K562 (cell line): ENCODE data around the gene AHI1. TPM values are rescaled to one million over a fixed set of nuclear protein-coding genes. Genes with fewer than 3 reads are reported as not detected.
A peak's percentile ranks its signal among the peaks of the same experiment; 100 is the strongest.

Source experiments
- ATAC-seq: fragments of 200-7000 bp; cut with Tn5 transposase; 3 replicates; pipeline ENCODE4 v1.9.1; 2020; ENCODE audit warnings: moderate library complexity
- BruUV-seq: library from RNA; stranded (reverse); fragments of 400-500 nt; replicated peaks from 2 replicates; lab custom pipeline; 2021; lab: Mats Ljungman, UMichigan
- CTCF ChIA-PET: fragments of 300-600 bp; formaldehyde crosslinking; extraction: SDS; loops from one replicate; lab custom pipeline; 2021; ENCODE audit warnings: low intra/inter-chr PET ratio; lab: Yijun Ruan, JAX
- POLR2A ChIA-PET: fragments of 300-600, 350-650 bp; sonication (Branson Sonifier 250); formaldehyde crosslinking; extraction: SDS; loops from one replicate; lab custom pipeline; 2021; ENCODE audit warnings: antibody characterized with exemption, inconsistent platforms; lab: Yijun Ruan, JAX
- DNase-seq, 4 experiments: peaks; one replicate each; pipeline versions ENCODE4 v3.0.0 to v3.0.0-alpha.2; 2011 to 2018; ENCODE audit warnings: low spot score in 3 of 4, mixed read lengths in 3 of 4; ENCODE audit errors: extremely low read depth in 1 of 4
- FAIRE-seq: peaks from 2 replicates; lab custom pipeline; 2011; peaks lifted over from hg19 to GRCh38; lab: Jason Lieb, UNC
- H2AFZ ChIP-seq: 2 replicates; pipeline ENCODE4 v1.6.0; 2011; ENCODE audit warnings: low read depth, low read length, control low read depth, inconsistent platforms
- H3K27ac ChIP-seq: fragments of 200-600 bp; 3 replicates; pipeline ENCODE4 v1.8.0; 2011; ENCODE audit warnings: low read depth, mild to moderate bottlenecking, control low read depth, inconsistent platforms, low read length, moderate library complexity, mixed read lengths; ENCODE audit errors: extremely low read depth
- H3K27me3 ChIP-seq, 2 experiments: fragments of 300-600 bp in 1 of 2; 2 replicates in 1 of 2; 3 replicates in 1 of 2; pipeline versions ENCODE4 v1.6.0 to v1.8.0; 2011; ENCODE audit warnings: inconsistent platforms in 2 of 2, low read length in 2 of 2, mild to moderate bottlenecking in 1 of 2, mixed read lengths in 1 of 2, moderate library complexity in 1 of 2; ENCODE audit not compliant: control insufficient read depth in 2 of 2, insufficient read depth in 2 of 2
- H3K36me3 ChIP-seq: fragments of 300-600 bp; 3 replicates; pipeline ENCODE4 v1.8.0; 2011; ENCODE audit warnings: mild to moderate bottlenecking, low read length, inconsistent platforms; ENCODE audit not compliant: control insufficient read depth, insufficient read depth
- H3K4me1 ChIP-seq, 2 experiments: fragments of 200-600 bp in 1 of 2; replicated peaks in 1 of 2; 2 replicates in 1 of 2; 3 replicates in 1 of 2; pipeline versions ENCODE4 v1.5.1 to v1.8.0; 2011; ENCODE audit warnings: inconsistent platforms in 2 of 2, low read length in 2 of 2, mild to moderate bottlenecking in 1 of 2, mixed read lengths in 1 of 2, moderate library complexity in 1 of 2; ENCODE audit not compliant: control insufficient read depth in 2 of 2, insufficient read depth in 2 of 2
- H3K4me2 ChIP-seq: 2 replicates; pipeline ENCODE4 v1.6.1; 2011; ENCODE audit warnings: low read length, control low read depth, inconsistent platforms, mixed read lengths; ENCODE audit not compliant: insufficient read depth
- H3K4me3 ChIP-seq: fragments of 200-600 bp; sonication (generic), shearing (Covaris generic); 2 replicates; pipeline ENCODE4 v1.5.1; 2016; ENCODE audit warnings: control low read depth, inconsistent platforms
- H3K79me2 ChIP-seq: fragments of 200-600 bp; 3 replicates; pipeline ENCODE4 v1.8.0; 2011; ENCODE audit warnings: low read length, inconsistent platforms; ENCODE audit not compliant: control insufficient read depth, insufficient read depth
- H3K9ac ChIP-seq, 2 experiments: 2 replicates each; pipeline versions ENCODE4 v1.6.0 to v1.6.1; 2011; ENCODE audit warnings: low read depth in 2 of 2, low read length in 2 of 2, control low read depth in 1 of 2, inconsistent platforms in 1 of 2, mild to moderate bottlenecking in 1 of 2, mixed read lengths in 1 of 2; ENCODE audit not compliant: insufficient read depth in 1 of 2
- H3K9me1 ChIP-seq: one replicate; pipeline ENCODE4 v1.6.0; 2011; ENCODE audit warnings: inconsistent platforms, mild to moderate bottlenecking, low read length, moderate library complexity; ENCODE audit not compliant: control insufficient read depth, insufficient read depth
- H3K9me3 ChIP-seq: replicated peaks from 2 replicates; pipeline ENCODE4 v1.5.1; 2011; ENCODE audit warnings: low read depth, low read length, inconsistent platforms; ENCODE audit not compliant: control insufficient read depth, insufficient read depth
- H4K20me1 ChIP-seq: replicated peaks from 2 replicates; pipeline ENCODE4 v1.6.1; 2011; ENCODE audit warnings: low read length, inconsistent platforms, mixed read lengths; ENCODE audit not compliant: control insufficient read depth, insufficient read depth
- CAMTA2 ChIP-seq: fragments of 250-450 bp; sonication (Bioruptor Pico); conservative IDR thresholded peaks from 2 replicates; pipeline ENCODE4 v1.5.1; 2022
- CREM ChIP-seq: IDR thresholded peaks from 2 replicates; pipeline ENCODE4 v1.6.1; 2014; ENCODE audit warnings: antibody characterized with exemption, low read depth
- HMG20A ChIP-seq: fragments of 450-650 bp; formaldehyde crosslinking; conservative IDR thresholded peaks from 2 replicates; pipeline ENCODE4 v1.4.0; 2020; ENCODE audit warnings: mild to moderate bottlenecking, mixed read lengths
- POLR2AphosphoS2 ChIP-seq: IDR thresholded peaks from 2 replicates; pipeline ENCODE4 v1.6.1; 2012; ENCODE audit warnings: low read length, improper control_type of control experiment
- SRF ChIP-seq, 2 experiments: fragments of 250-450, 450-650 bp in 1 of 2; sonication (Bioruptor Pico) in 1 of 2; sonication (generic) in 1 of 2; formaldehyde crosslinking; IDR thresholded peaks; 2 replicates each; pipeline versions ENCODE4 v1.5.0 to v1.5.1; 2020 to 2022; ENCODE audit warnings: mild to moderate bottlenecking in 1 of 2, missing genetic modification reagents in 1 of 2
- TRIM24 ChIP-seq, 2 experiments: fragments of 450-650 bp; IDR thresholded peaks; 2 replicates each; pipeline ENCODE4 v1.6.1; 2016
- ZEB2 ChIP-seq: fragments of 450-650 bp; IDR thresholded peaks from 2 replicates; pipeline ENCODE4 v1.6.1; 2016
- WGBS: fragments of 100-300 bp; shearing (Covaris generic); methylation state at CpG from one replicate; pipeline ENCODE4 v1.1.6; 2016; ENCODE audit warnings: low coverage, mixed read lengths; ENCODE audit not compliant: insufficient coverage; ENCODE audit errors: missing lambda C conversion rate; 5-methylcytosine and 5-hydroxymethylcytosine counted together
- in situ Hi-C: fragments of 300-500 bp; cut with MboI; formaldehyde crosslinking; loops from 4 replicates; pipeline ENCODE4 v1.15.0; 2018; ENCODE audit warnings: inconsistent platforms, mixed read lengths
- intact Hi-C: fragments of 100-400 bp; cut with micrococcal nuclease; formaldehyde crosslinking; loops from 2 replicates; pipeline ENCODE4 v1.14.2; 2022
- polyA plus RNA-seq, 8 experiments: library from polyadenylated mRNA; depleted of rRNA in 4 of 8; stranded (reverse) in 5 of 8; unstranded in 3 of 8; fragments of >200 nt; fragmentation: Nextera tagmentation in 2 of 8; fragmentation: Illumina TruSeq in 1 of 8; extraction: Ambion mirVana in 2 of 8; extraction: Trizol in 1 of 8; gene quantifications; 2 replicates each; pipeline versions ENCODE4 v1.2.1 to v1.2.3, GENCODE V29; 2011 to 2014; ENCODE audit warnings: inconsistent platforms in 1 of 8, missing spikeins in 1 of 8
- total RNA-seq, 7 experiments: library from RNA; depleted of rRNA in 6 of 7; stranded (reverse); fragments of >200 nt in 6 of 7; fragmentation: Illumina TruSeq in 2 of 7; extraction: Trizol in 2 of 7; gene quantifications; 2 replicates each; pipeline versions ENCODE4 v1.2.1 to v1.2.3, GENCODE V29; 2011 to 2021; ENCODE audit warnings: low replicate concordance in 1 of 7
- TF ChIP-seq, protein P1 (sequence below): sonication (generic); formaldehyde crosslinking; IDR thresholded peaks from 2 replicates; pipeline ENCODE4 v1.8.0; 2023; ENCODE audit warnings: mild to moderate bottlenecking, missing genetic modification reagents
- TF ChIP-seq, protein P2 (sequence below): fragments of 450-650 bp; formaldehyde crosslinking; IDR thresholded peaks from 2 replicates; pipeline ENCODE4 v1.4.0; 2020; ENCODE audit warnings: mild to moderate bottlenecking, moderate library complexity
- TF ChIP-seq, protein P3 (sequence below): fragments of 250-450 bp; sonication (Bioruptor Pico); IDR thresholded peaks from 2 replicates; pipeline ENCODE4 v1.4.0; 2020; ENCODE audit warnings: mild to moderate bottlenecking, moderate library complexity

The AHI1 gene
- total and polyA plus RNA-seq, 9 of the 15 experiments (the other 6 are each of a cell fraction or from before 2014, with no cell fraction given): 24.7 to 54.9 (median 32.2) TPM

DNA sequence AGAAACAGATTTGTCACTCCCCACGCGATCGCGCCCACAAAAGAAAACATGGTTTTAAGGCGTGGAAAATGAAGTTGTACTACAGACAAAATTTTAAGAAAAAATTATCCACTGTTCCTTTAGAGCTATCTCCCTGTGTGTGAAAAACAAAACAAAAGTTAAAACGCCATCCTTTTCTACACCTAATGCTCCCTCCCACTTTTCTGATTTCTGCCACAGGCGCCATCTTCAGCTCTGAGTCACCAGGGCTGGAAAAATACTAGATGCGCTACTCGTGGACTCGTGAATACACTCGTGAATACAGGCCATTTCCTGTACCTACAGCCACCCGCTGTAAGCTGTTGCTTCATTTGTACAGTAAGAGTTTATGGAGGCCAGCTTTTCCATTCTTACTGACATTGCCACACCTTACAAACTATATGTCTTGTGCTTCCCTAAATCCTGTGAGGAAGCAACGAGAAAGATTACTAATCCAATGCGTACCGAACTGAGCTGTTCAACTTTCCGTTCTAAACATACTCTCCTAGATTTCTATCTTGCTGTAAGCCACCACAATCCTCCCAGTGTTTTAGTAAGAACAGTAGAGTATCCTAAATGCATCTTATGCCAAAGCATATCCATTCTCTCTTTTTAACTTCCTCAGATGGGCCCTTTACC is 773 bp upstream of the AHI1 start (continued):
- TF ChIP-seq, protein P1, sequence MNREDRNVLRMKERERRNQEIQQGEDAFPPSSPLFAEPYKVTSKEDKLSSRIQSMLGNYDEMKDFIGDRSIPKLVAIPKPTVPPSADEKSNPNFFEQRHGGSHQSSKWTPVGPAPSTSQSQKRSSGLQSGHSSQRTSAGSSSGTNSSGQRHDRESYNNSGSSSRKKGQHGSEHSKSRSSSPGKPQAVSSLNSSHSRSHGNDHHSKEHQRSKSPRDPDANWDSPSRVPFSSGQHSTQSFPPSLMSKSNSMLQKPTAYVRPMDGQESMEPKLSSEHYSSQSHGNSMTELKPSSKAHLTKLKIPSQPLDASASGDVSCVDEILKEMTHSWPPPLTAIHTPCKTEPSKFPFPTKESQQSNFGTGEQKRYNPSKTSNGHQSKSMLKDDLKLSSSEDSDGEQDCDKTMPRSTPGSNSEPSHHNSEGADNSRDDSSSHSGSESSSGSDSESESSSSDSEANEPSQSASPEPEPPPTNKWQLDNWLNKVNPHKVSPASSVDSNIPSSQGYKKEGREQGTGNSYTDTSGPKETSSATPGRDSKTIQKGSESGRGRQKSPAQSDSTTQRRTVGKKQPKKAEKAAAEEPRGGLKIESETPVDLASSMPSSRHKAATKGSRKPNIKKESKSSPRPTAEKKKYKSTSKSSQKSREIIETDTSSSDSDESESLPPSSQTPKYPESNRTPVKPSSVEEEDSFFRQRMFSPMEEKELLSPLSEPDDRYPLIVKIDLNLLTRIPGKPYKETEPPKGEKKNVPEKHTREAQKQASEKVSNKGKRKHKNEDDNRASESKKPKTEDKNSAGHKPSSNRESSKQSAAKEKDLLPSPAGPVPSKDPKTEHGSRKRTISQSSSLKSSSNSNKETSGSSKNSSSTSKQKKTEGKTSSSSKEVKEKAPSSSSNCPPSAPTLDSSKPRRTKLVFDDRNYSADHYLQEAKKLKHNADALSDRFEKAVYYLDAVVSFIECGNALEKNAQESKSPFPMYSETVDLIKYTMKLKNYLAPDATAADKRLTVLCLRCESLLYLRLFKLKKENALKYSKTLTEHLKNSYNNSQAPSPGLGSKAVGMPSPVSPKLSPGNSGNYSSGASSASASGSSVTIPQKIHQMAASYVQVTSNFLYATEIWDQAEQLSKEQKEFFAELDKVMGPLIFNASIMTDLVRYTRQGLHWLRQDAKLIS: no peak
- TF ChIP-seq, protein P2, sequence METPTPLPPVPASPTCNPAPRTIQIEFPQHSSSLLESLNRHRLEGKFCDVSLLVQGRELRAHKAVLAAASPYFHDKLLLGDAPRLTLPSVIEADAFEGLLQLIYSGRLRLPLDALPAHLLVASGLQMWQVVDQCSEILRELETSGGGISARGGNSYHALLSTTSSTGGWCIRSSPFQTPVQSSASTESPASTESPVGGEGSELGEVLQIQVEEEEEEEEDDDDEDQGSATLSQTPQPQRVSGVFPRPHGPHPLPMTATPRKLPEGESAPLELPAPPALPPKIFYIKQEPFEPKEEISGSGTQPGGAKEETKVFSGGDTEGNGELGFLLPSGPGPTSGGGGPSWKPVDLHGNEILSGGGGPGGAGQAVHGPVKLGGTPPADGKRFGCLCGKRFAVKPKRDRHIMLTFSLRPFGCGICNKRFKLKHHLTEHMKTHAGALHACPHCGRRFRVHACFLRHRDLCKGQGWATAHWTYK (CRISPR knock-in tag): peak; percentile 52; the same call in 1 of the 2 replicates
- TF ChIP-seq, all 486 proteins: peak for 112

DNA sequence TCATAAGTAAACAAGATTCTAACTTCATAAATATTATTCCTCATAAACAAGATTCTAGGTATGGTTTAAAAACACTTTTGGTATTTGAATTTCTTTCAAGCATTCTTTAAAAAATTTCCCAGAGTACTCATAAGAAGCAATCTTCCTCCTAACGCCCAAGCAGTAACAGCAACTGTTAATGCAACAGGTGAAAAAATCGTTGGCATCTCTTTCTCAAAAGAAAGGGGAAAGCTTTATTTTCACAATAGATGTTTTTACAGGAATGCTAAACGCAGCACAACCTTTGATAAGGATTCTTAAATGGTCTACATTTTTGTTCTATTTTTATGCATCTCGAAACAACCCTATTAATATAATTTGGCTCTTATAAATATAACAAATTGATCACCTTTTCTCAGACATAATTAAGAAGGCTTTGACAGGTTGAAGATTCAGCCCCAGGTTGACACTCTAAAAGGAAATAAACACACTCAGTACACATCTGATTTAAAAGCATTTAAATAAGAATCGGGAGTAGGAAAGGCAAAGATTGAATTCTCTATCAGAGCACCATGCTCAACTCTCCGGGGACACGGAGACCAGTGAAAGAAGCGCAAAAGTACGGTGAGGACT is 634 bp downstream of the AHI1 start:
- in situ Hi-C loops: no loop called here
- CTCF ChIA-PET: no interaction called here
- TF ChIP-seq POLR2AphosphoS2: no peak
- TF ChIP-seq, protein P3, sequence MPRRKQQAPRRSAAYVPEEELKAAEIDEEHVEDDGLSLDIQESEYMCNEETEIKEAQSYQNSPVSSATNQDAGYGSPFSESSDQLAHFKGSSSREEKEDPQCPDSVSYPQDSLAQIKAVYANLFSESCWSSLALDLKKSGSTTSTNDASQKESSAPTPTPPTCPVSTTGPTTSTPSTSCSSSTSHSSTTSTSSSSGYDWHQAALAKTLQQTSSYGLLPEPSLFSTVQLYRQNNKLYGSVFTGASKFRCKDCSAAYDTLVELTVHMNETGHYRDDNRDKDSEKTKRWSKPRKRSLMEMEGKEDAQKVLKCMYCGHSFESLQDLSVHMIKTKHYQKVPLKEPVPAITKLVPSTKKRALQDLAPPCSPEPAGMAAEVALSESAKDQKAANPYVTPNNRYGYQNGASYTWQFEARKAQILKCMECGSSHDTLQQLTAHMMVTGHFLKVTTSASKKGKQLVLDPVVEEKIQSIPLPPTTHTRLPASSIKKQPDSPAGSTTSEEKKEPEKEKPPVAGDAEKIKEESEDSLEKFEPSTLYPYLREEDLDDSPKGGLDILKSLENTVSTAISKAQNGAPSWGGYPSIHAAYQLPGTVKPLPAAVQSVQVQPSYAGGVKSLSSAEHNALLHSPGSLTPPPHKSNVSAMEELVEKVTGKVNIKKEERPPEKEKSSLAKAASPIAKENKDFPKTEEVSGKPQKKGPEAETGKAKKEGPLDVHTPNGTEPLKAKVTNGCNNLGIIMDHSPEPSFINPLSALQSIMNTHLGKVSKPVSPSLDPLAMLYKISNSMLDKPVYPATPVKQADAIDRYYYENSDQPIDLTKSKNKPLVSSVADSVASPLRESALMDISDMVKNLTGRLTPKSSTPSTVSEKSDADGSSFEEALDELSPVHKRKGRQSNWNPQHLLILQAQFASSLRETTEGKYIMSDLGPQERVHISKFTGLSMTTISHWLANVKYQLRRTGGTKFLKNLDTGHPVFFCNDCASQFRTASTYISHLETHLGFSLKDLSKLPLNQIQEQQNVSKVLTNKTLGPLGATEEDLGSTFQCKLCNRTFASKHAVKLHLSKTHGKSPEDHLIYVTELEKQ (CRISPR knock-in tag): 0 out of 2 replicates have a peak, but pooled peaks have one; percentile 22
- TF ChIP-seq HMG20A (CRISPR knock-in tag): 0 out of 2 replicates have a peak, but pooled peaks have one; percentile 44
- TF ChIP-seq CAMTA2 (CRISPR knock-in tag): no peak
- TF ChIP-seq SRF (CRISPR knock-in tag; IDR thresholded peaks at IDR 0.05): peak in 1 of 2 experiments; percentile 37; a peak in 1 of 4 replicates
- no peak for TF ChIP-seq CREM
- TF ChIP-seq ZEB2: 0 out of 2 replicates have a peak, but pooled peaks have one; percentile 41
- TF ChIP-seq TRIM24 (IDR thresholded peaks at IDR 0.05): 0 out of 4 replicates have a peak, but pooled peaks of 1 of the 2 experiments have one; percentile 7

More for the DNA sequence above, 634 bp downstream of the AHI1 start:
- no peaks in the 10 kb centered on the region for H3K27me3 ChIP-seq
- intact Hi-C loops: loop anchor here (5.0 kb wide), 1 partner anchor 45 kb away; no protein-coding TSS in a partner anchor
- peaks cover 40% of the 10 kb centered on the region for H3K79me2 ChIP-seq
- DNase-seq: no peak
- under 1% methylated on average over 9 of the region's 9 CpGs for WGBS
- peaks cover 34% of the 10 kb centered on the region for H3K36me3 ChIP-seq
- POLR2A ChIA-PET: interaction anchor here (1.5 kb wide), 1 partner anchor 14 kb away, joined by 4 read pairs; no protein-coding TSS in a partner anchor
- H3K9me1 ChIP-seq: no peaks in the 10 kb centered on the region
- no peaks in the 10 kb centered on the region for H4K20me1 ChIP-seq
- no peaks in the 10 kb centered on the region for H3K9me3 ChIP-seq
- no peak for ATAC-seq
- H3K4me2 ChIP-seq: peak overlapping the region; percentile 89
- no peak for FAIRE-seq
- peak overlapping the region; percentile 99 for H2AFZ ChIP-seq
- peak overlapping the region; percentile 77 for H3K4me3 ChIP-seq
- peaks cover 13 to 15% of the 10 kb centered on the region in 2 experiments for H3K4me1 ChIP-seq
- peak overlapping the region; percentile 93 to 98 for H3K9ac ChIP-seq
- BruUV-seq: TSS peak; percentile 60
- H3K27ac ChIP-seq: peak overlapping the region; percentile 88
